CD14-positive monocyte (primary cell): ENCODE results near the gene ALPI. TPM values are rescaled to one million over a fixed set of nuclear protein-coding genes. Genes with fewer than 3 reads are reported as not detected.

ENCODE experiments used
- DNase-seq, 3 donors: peaks; one replicate each; pipeline ENCODE4 v3.0.0-alpha.2; 2011 to 2022
- H2AFZ ChIP-seq: 2 replicates; pipeline ENCODE4 v1.6.0; 2012; ENCODE audit warnings: mild to moderate bottlenecking, low read depth, low read length, inconsistent platforms; ENCODE audit not compliant: insufficient read depth, poor library complexity, severe bottlenecking
- H3K27ac ChIP-seq, 2 donors: 1 replicate in 1 of 2; 2 replicates in 1 of 2; pipeline ENCODE4 v1.5.1; 2012 to 2013; ENCODE audit warnings: low read length in 2 of 2, control low read depth in 1 of 2, inconsistent platforms in 1 of 2, low read depth in 1 of 2, mild to moderate bottlenecking in 1 of 2
- H3K27me3 ChIP-seq, 2 donors: one replicate each; pipeline versions ENCODE4 v1.6.0 to v1.6.1; 2011 to 2013; ENCODE audit warnings: low read length in 2 of 2; ENCODE audit not compliant: control insufficient read depth in 2 of 2, insufficient read depth in 2 of 2
- H3K36me3 ChIP-seq, 2 donors: replicated peaks in 1 of 2; 1 replicate in 1 of 2; 2 replicates in 1 of 2; pipeline versions ENCODE4 v1.5.1 to v1.6.1; 2012 to 2013; ENCODE audit warnings: low read length in 2 of 2, control low read depth in 1 of 2, inconsistent platforms in 1 of 2, mild to moderate bottlenecking in 1 of 2; ENCODE audit not compliant: insufficient read depth in 2 of 2, control insufficient read depth in 1 of 2
- H3K4me1 ChIP-seq, 2 donors: 1 replicate in 1 of 2; 2 replicates in 1 of 2; pipeline versions ENCODE4 v1.5.1 to v1.6.1; 2012 to 2013; ENCODE audit warnings: low read length in 2 of 2, control low read depth in 1 of 2, inconsistent platforms in 1 of 2, mild to moderate bottlenecking in 1 of 2, moderate library complexity in 1 of 2; ENCODE audit not compliant: insufficient read depth in 2 of 2, control insufficient read depth in 1 of 2
- H3K4me2 ChIP-seq: replicated peaks from 2 replicates; pipeline ENCODE3; 2012; ENCODE audit warnings: low read length, moderate library complexity, mild to moderate bottlenecking; ENCODE audit not compliant: poor library complexity, severe bottlenecking; ENCODE audit errors: extremely low read depth
- H3K4me3 ChIP-seq, 3 experiments: fragments of 200-600 bp in 1 of 3; sonication (generic) in 1 of 3; replicated peaks in 1 of 3; 1 replicate in 2 of 3; 2 replicates in 1 of 3; pipeline ENCODE4 v1.5.1; 2011 to 2013; ENCODE audit warnings: low read length in 3 of 3, mild to moderate bottlenecking in 3 of 3, control low read depth in 2 of 3, low read depth in 2 of 3, inconsistent platforms in 1 of 3, moderate library complexity in 1 of 3
- H3K79me2 ChIP-seq: 2 replicates; pipeline ENCODE4 v1.6.0; 2012; ENCODE audit warnings: mild to moderate bottlenecking, control low read depth, inconsistent platforms, low read length, moderate library complexity; ENCODE audit not compliant: insufficient read depth
- H3K9ac ChIP-seq: 2 replicates; pipeline ENCODE4 v1.6.0; 2017; ENCODE audit warnings: low read length, mild to moderate bottlenecking; ENCODE audit not compliant: insufficient read depth, poor library complexity, severe bottlenecking
- H3K9me3 ChIP-seq, 2 donors: replicated peaks in 1 of 2; 1 replicate in 1 of 2; 2 replicates in 1 of 2; pipeline versions ENCODE4 v1.5.1 to v1.6.1; 2012 to 2013; ENCODE audit warnings: low read length in 2 of 2, control low read depth in 1 of 2; ENCODE audit not compliant: control insufficient read depth in 1 of 2, insufficient read depth in 1 of 2
- H4K20me1 ChIP-seq: 2 replicates; pipeline ENCODE4 v1.6.0; 2012; ENCODE audit warnings: mild to moderate bottlenecking, low read length, control low read depth, moderate library complexity; ENCODE audit not compliant: insufficient read depth
- H3K27ac Mint-ChIP-seq, 7 donors: one replicate each; pipeline ENCODE4 v1.8.0; 2020; ENCODE audit warnings: mild to moderate bottlenecking in 7 of 7, mixed read lengths in 7 of 7, moderate library complexity in 6 of 7, inconsistent platforms in 2 of 7
- H3K27me3 Mint-ChIP-seq, 3 donors: one replicate each; pipeline ENCODE4 v1.8.0; 2021 to 2022; ENCODE audit warnings: low read depth in 3 of 3, mild to moderate bottlenecking in 3 of 3, mixed read lengths in 3 of 3, moderate library complexity in 3 of 3, inconsistent platforms in 1 of 3
- H3K36me3 Mint-ChIP-seq, 2 donors: one replicate each; pipeline ENCODE4 v1.8.0; 2020; ENCODE audit warnings: mixed read lengths in 2 of 2, inconsistent platforms in 1 of 2, mild to moderate bottlenecking in 1 of 2
- H3K4me1 Mint-ChIP-seq: one replicate; pipeline ENCODE4 v1.8.0; 2020; ENCODE audit warnings: mild to moderate bottlenecking, mixed read lengths
- H3K4me3 Mint-ChIP-seq, 2 donors: one replicate each; pipeline ENCODE4 v1.8.0; 2020; ENCODE audit warnings: mild to moderate bottlenecking in 2 of 2, mixed read lengths in 2 of 2, moderate library complexity in 1 of 2
- H3K9me3 Mint-ChIP-seq, 7 donors: one replicate each; pipeline ENCODE4 v1.8.0; 2020 to 2022; ENCODE audit warnings: mixed read lengths in 7 of 7, mild to moderate bottlenecking in 6 of 7, moderate library complexity in 6 of 7, inconsistent platforms in 2 of 7
- CTCF ChIP-seq: fragments of 200-600 bp; IDR thresholded peaks from one replicate; pipeline ENCODE4 v1.8.0; 2022; ENCODE audit warnings: antibody characterized with exemption, mild to moderate bottlenecking
- WGBS: methylation state at CpG from one replicate; pipeline ENCODE4 v1.1.5; 2013; ENCODE audit warnings: missing lambda C conversion rate; ENCODE audit not compliant: insufficient coverage; 5-methylcytosine and 5-hydroxymethylcytosine counted together
- intact Hi-C, 2 donors: fragments of 100-400 bp; cut with micrococcal nuclease; formaldehyde crosslinking; loops; one replicate each; pipeline versions ENCODE4 v1.15.0 to v1.15.1; 2023
- polyA plus RNA-seq, 3 donors: library from polyadenylated mRNA; depleted of rRNA in 1 of 3; unstranded in 2 of 3; stranded (reverse) in 1 of 3; fragments of 300-500 nt in 2 of 3; fragments of >200 nt in 1 of 3; fragmentation: Illumina TruSeq in 2 of 3; gene quantifications; 1 replicate in 2 of 3; 2 replicates in 1 of 3; pipeline ENCODE4 v1.2.3, GENCODE V29; 2012 to 2021

The ALPI gene
- polyA plus RNA-seq, 3 donors: not detected

- Mint-ChIP-seq H3K27ac (no peak overlapping the region), H3K9me3 (peaks cover 0 to 5% (median 4%) of the 10 kb centered on the region in 7 donors), H3K4me1 (no peaks in the 10 kb centered on the region), H3K27me3 (peaks cover 9 to 29% (median 23%) of the 10 kb centered on the region in 3 donors), H3K36me3 (no peaks in the 10 kb centered on the region), H3K4me3 (no peak overlapping the region)
- Histone ChIP-seq H3K27me3 (peaks cover 0 to 15% of the 10 kb centered on the region in 2 donors), H3K27ac (no peak overlapping the region), H3K9me3 (peaks cover 0 to 4% of the 10 kb centered on the region in 2 donors), H3K79me2 (no peaks in the 10 kb centered on the region), H3K4me2 (no peak overlapping the region), H2AFZ (no peak overlapping the region), H3K4me3 (no peak overlapping the region), H3K4me1 (no peaks in the 10 kb centered on the region), H3K36me3 (no peaks in the 10 kb centered on the region), H4K20me1 (no peaks in the 10 kb centered on the region), H3K9ac (no peak overlapping the region)
- no peak for TF ChIP-seq CTCF
- intact Hi-C loops: no loop called here
- DNase-seq: no peak
- no CpG with 5 or more reads among the region's 2 CpGs for WGBS
Observed at GRCh38 chr2:232476045-232476444, 20.1 kb downstream of the ALPI start.

GRCh38 chr2:232476791-232477190 is 20.8 kb downstream of the ALPI start:
- Mint-ChIP-seq H3K9me3 (peaks cover 0 to 5% (median 4%) of the 10 kb centered on the region in 7 donors), H3K27ac (no peak overlapping the region), H3K4me1 (no peaks in the 10 kb centered on the region), H3K36me3 (no peaks in the 10 kb centered on the region), H3K4me3 (no peak overlapping the region), H3K27me3 (peaks cover 9 to 24% (median 22%) of the 10 kb centered on the region in 3 donors)
- H4K20me1 ChIP-seq: no peaks in the 10 kb centered on the region
- intact Hi-C loops: no loop called here
- H3K27me3 ChIP-seq: peaks cover 0 to 13% of the 10 kb centered on the region in 2 donors
- WGBS: 81% methylated on average over 7 of the region's 7 CpGs
- no peaks in the 10 kb centered on the region for H3K4me1 ChIP-seq
- no peak overlapping the region for H3K4me2 ChIP-seq
- DNase-seq: no peak
- no peak overlapping the region for H2AFZ ChIP-seq
- H3K79me2 ChIP-seq: no peaks in the 10 kb centered on the region
- H3K9me3 ChIP-seq: peaks cover 0 to 4% of the 10 kb centered on the region in 2 donors
- H3K4me3 ChIP-seq: no peak overlapping the region
- H3K9ac ChIP-seq: no peak overlapping the region
- no peak for TF ChIP-seq CTCF
- no peak overlapping the region for H3K27ac ChIP-seq
- H3K36me3 ChIP-seq: no peaks in the 10 kb centered on the region
